GM19455 (cell line): ENCODE measurements around the gene SCAMP2.
A peak's percentile ranks its signal among the peaks of the same experiment; 100 is the strongest.

Source experiments
- ATAC-seq: cut with Tn5 transposase; IDR thresholded peaks from one replicate; pipeline ENCODE4 v1.9.1; 2021; ENCODE audit not compliant: unreplicated experiment

Gene SCAMP2

DNA sequence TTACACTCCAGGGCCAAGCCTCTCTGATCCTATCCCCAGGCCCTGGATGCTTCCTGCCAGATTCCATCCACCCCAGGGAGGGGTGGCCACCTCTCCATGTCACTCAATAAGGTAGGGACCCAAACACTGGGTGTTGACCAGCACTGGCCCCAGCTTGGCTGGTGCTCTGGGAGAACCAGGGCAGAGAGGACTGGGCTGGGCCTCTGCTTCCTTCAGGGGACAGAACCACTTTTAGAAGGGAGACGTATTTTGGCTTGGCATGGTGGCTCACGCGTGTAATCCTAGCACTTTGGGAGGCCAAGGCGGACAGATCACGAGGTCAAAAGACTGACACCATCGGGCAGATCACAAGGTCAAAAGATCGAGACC is 51.4 kb downstream of the SCAMP2 start:
- no peak for ATAC-seq

DNA sequence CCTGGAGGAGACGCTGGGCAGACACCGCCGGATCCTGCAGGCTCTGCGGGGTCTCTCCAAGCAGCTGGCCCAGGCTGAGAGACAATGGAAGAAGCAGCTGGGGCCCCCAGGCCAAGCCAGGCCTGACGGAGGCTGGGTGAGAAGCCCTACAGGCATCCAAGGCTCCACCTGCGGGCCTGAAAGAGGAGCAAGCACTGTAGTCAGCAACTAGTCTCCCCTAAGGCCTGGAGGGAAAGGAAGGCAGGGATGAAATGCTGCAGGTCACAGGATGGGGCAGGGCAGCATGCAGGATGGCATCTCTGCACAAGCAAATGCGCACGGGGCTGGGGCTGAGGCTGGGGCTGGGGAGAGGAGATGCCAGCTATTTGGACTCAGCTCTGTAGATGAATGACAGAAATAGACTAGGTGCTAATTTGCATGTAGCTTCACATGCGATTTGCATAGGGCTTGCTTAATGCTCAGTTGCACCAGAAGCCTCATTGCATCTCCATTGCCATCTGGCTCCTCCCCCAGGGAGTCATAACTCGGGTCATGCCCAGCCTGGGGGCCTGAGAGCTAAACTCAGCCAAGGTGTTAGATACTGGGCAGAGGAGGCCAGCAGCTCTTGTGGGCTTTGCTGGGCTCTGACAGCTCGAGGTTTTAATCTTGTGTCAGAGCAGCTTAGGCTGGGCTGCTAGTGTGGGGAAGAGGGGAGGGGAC is 51.9 kb downstream of the SCAMP2 start:
- ATAC-seq = no peak

DNA sequence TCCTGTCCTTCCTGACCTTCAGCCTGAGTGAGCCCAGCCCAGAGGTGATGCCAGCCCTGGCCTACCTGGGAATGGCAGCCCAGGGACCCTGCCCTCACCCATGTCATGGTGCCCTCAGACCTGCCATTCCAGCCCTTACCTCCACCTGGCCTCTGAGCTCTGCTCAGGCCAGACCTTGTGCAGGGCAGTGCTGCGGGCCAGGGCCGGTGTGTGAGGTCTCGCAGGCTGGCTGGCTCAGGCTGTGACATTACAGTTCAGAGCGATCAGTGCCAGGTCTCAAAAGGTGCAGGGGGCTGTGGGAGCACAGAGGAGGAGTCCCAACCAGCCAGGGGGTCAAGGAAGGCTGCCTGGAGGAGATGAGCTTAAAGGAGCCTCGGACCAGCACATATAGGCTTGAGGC is 53.1 kb downstream of the SCAMP2 start:
- ATAC-seq = no peak

DNA sequence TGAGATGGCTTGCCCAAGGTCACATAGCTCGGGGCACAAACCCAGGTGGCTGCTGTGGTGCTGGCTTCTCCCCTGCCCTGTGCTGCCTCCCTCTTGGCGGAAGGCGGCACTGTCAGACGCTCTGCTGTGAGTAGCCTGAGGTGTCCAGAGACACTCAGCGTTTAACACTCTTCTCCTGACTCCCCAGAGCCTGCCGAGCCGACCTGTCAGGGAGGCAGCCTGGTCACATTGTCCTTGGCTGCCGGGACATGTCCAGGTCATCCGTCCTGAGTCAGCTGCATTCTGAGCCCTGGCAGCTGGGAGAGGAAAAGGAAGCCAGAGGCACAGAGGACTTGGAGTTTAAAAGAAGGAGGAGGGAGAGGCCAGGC is 55.8 kb downstream of the SCAMP2 start:
- no peak for ATAC-seq

DNA sequence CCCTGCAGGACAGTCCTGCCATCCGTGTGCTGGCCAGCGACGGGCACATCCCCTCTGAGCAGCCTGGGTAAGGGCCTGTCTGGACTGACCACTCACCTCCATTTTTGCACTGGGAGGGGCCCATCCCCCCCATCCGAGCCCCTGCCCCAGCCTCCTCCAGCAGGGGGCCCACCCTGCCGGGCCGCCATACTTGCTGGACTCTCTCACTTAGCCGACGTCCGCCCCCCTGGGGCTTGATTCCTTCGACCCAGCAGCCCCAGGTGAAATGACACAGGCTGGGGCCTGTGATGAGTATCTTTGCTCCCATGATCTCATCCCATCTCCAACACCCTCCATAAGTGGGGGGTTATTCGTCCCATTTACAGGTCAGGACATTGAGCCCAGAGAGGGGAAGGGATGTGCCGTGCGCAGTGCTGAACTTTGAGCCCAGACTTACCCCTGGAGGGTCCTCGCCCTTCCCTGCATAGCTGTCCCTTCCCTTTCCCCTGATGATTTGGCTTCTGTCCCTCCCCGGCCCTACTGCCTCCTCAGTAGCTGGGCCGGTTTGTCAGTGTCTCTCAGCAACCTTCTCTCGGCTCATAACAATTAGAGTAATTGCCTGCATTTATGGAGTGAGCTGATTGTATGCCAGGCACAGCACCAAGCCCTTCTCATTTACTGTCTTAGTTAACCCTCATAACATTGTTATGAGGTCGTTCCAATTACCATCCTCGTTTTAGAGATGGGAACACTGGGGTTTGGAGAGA is 56.4 kb downstream of the SCAMP2 start:
- ATAC-seq = no peak

DNA sequence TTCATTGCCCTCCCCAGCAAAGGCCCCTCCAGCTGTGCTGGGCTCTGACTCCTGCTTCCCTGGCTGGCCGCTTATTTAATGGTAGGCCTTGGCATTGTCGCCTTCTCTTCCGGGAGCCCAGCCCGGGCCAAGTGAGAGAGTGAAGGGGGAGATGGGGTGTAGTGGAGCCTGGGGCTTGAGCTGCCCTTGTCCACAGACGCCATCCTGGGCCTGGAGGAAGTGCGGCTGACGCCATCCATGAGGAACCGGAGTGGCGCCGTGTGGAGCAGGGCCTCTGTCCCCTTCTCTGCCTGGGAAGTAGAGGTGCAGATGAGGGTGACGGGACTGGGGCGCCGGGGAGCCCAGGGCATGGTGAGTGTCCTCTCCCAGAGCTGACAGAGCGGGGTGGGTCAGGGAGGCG is 57.2 kb downstream of the SCAMP2 start:
- no peak for ATAC-seq

DNA sequence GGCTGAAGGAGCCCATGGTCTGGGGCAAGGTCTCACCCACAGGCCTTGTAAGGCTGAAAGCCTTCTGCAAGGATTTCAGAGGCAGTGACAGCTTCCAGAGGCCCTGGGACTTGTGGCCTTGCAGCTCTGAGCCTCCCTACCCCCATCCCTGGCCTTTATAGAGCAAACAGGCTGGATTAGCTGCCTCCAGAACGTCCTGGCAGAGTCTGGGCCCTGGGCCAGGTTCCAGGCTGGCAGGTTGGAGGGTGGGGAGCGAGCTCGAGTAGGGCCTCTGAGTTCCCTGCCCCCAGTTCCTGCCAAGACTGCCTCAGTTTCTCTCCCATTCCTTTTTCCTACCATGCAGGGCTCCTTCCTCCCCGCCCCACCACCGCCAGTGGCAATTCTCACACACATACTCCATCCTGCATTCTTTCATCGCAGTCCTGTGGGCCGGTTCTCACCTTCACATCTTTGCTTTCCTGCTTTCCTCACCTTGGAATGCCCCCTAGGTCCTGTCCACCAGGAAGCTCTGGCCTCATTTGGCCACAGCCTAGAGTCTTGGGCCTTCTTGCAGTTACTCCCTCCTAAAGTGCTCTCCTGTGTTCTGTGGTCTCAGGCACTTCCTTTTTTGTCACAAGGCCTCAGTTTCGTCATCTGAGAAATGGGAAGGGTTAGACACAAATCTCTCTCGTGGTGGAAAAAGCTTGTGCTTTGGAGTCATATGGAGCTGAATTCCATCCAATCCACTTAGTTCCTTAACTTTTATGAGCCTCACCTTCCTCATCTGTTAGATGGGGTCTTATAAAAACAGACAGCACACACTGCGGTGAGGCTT is 57.8 kb downstream of the SCAMP2 start:
- ATAC-seq = no peak

DNA sequence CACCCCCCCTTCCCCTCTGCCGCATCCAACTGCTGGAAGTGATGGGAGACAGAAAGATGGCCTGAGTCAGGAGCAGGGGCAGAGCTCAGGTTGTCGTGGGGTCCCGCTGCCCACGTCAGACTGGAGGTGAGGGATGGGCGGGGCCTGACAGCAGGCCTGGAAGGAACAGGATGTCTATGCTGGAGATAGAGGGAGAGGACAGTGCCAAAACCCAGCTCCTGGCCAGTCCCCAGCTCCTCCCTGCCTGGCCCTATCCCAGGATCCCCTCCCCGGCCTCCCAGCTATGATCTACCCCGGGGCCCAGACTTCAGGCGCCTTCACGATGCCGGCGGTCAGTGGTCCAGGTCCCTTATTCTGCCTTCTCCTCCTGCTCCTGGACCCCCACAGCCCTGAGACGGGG is 60.6 kb downstream of the SCAMP2 start, which contains the start of gene LMAN1L:
TSS of gene LMAN1L (plus strand) at position 303 of the 400 bp plus-strand sequence. CDS start at position 323, 20 bp downstream.
- ATAC-seq = no peak

DNA sequence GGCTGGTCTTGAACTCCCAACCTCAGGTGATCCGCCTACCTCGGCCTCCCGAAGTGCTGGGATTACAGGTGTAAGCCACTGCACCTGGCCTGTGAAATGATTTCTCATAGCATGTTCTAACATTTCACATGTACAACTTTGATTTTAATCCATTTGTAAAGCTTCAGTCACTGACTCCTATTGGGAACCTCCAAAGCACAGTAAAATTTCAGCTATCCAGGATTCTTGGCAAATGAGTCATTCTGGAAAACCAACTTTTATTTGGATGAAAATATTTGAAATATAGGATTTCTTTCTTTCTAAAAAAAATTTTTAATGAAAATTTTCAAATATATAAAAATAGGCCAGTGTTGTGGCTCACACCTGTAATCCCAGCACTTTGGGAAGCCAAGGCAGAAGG is 63.2 kb downstream of the SCAMP2 start:
- no peak for ATAC-seq

DNA sequence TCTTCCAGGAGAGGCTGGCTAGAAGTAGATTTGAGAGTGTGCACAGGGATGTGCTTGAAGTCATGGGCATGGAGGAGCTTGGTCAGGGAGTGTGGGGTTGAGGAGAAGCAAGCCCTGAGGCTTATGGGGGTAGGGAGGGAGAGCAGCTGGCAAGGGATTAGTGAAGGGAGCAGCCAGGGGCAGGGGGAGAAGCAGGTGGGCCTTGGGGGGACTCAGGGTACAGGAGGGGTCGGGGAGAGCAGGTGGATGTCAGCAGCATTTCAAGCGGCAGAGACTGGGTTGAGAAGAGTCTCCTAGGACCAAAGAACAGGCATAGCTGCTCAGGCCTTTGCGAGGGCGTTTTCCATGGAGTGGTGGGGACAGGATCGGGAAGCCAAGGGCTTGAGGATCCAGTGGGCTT is 63.9 kb downstream of the SCAMP2 start:
- ATAC-seq = no peak

DNA sequence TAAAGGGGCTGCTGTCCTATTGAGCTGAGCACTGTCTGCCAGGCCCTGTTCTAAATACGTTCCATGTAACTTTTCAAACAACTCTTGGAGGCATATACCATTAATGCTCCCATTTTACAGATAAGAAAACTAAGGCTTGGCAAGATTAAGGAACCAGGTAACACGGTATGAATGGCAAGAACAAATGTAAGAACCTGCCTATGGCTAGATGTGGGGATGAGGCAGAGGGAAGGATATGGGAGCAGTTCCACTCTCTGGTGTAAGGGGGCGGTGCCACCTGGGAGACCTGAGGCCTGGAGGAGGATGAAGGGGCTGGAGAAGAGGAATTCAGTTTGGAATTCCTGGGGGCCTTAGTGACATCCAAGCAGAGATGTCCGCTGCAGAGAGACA is 64.3 kb downstream of the SCAMP2 start:
- no peak for ATAC-seq

DNA sequence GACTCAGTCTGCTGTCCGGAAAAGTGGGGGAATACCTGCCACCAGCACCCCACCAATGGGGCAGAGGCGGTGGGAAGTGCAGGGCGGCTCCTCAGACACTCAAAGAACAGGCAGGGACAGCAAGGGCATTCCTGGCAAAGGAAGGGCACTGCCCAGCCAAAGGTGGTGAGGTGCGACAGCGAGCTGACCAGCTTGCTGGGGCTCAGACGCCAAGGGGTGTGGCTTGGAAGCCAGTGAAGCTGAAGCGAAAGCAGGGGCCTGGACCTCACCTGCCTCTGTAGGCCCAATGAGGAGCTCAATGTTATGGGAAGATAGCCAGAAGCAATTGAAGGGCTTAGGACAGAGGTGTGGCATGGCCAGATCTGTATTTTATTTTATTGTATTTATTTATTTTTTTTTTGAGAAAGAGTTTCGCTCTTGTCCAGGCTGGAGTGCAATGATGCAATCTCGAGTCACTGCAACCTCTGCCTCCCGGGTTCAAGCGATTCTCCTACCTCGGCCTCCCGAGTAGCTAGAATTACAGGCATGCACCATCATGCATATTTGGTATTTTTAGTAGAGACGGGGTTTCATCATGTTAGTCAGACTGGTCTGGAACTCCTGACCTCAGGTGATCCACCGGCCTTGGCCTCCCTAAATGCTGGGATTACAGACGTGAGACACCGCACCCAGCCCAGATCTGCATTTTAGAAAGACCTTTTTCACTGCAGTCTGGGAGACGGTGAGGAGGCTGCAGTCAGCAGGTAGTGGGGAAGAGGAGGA is 64.9 kb downstream of the SCAMP2 start:
- ATAC-seq = no peak

DNA sequence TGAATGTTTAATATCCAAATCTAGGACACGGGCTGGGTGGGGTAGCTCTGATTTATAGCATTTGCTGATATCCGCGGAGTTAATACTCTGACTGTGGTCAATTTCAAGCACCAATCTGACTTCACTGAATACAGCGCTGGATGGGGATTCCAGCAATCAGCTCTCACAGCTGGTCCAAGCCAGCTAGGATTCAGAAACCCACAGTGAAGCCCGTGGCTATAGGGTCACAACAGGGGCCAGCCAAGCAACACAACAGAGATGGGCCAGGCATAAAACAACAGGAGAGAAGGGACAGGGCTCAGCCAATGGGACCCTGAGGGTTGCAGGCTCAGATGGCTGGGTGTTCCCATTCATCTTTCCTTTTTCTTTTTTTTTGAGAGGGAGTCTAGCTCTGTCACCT is 65.9 kb downstream of the SCAMP2 start:
- no peak for ATAC-seq

DNA sequence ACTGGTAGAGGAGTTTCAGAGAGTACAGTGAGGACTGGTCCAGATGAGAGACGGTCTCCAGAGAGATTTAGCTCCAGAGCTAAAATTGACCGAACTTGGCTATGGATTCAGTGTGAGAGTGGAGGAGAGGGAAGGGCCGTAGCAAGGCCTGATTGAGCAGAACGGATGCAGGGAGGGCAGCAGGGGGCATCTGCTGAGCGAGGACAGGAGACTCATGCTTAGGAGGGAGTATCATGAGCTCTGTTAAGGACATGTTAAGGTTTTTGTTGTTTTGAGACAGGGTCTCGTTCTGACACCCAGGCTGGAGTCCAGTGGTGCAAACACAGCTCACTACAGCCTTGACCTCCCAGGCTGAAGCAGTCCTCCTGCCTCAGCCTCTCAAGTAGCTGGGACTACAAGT is 68.2 kb downstream of the SCAMP2 start:
- no peak for ATAC-seq

DNA sequence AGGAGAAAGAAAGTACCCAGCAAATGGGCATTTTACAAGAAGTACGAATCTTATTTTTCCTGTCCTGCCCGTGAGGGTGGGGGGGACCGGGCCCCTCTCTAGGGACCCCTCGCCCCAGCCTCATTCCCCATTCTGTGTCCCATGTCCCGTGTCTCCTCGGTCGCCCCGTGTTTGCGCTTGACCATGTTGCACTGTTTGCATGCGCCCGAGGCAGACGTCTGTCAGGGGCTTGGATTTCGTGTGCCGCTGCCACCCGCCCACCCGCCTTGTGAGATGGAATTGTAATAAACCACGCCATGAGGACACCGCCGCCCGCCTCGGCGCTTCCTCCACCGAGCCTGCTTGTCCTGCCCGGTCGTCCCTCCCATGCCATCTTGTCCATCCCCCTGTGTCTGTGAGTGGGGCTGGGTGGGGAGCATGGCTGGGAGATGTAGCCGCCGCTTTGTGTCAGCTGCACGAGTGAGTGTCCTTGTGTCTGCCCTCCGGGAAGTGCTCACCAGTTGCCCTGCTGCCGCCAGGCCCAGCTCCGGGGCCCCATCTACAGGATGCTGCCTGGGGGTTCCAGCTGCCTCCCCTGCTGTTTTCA is 70.2 kb downstream of the SCAMP2 start:
- no peak for ATAC-seq

DNA sequence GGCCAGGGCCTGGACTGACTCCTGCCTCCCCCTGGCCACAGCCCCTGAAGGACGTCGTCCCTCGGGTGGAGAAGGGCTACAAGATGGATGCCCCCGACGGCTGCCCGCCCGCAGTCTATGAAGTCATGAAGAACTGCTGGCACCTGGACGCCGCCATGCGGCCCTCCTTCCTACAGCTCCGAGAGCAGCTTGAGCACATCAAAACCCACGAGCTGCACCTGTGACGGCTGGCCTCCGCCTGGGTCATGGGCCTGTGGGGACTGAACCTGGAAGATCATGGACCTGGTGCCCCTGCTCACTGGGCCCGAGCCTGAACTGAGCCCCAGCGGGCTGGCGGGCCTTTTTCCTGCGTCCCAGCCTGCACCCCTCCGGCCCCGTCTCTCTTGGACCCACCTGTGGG is 70.9 kb downstream of the SCAMP2 start:
- no peak for ATAC-seq

DNA sequence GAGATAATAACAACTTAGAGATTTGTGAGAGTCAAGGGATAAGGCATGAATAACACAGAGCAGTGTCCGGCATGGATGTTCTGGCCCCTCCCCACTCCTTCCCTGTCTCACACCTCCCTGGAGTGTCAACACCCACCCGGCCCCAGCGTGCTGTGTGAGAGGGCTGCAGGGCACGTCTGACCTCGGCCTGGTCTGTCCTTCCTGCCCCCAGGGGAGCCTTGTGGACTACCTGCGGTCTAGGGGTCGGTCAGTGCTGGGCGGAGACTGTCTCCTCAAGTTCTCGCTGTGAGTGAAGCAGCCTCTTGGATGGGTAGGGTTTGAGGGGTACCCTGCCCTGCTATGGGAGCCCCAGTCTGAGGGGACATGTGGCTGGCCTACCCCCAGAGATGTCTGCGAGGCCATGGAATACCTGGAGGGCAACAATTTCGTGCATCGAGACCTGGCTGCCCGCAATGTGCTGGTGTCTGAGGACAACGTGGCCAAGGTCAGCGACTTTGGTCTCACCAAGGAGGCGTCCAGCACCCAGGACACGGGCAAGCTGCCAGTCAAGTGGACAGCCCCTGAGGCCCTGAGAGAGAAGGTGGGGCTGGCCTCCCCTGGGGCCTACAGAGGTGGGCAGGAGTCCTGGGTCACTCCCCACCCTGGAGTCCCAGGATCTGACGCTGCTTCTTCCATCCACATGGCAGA is 71.7 kb downstream of the SCAMP2 start:
- no peak for ATAC-seq

DNA sequence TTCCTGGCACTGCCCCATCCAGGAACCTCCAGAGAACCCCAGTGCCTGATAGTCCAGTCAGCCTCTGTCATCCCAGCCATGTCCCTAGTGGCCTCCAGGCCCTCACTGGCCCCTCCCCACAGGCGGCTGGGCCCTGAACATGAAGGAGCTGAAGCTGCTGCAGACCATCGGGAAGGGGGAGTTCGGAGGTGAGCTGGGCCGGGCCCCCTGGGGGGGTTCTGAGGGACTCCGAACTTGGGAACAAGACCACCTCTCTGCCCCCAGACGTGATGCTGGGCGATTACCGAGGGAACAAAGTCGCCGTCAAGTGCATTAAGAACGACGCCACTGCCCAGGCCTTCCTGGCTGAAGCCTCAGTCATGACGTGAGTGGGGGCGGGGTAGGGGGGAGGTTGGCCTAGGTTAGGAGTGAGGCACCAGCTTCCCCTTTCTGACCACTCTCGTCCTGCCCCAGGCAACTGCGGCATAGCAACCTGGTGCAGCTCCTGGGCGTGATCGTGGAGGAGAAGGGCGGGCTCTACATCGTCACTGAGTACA is 72.5 kb downstream of the SCAMP2 start:
- no peak for ATAC-seq

DNA sequence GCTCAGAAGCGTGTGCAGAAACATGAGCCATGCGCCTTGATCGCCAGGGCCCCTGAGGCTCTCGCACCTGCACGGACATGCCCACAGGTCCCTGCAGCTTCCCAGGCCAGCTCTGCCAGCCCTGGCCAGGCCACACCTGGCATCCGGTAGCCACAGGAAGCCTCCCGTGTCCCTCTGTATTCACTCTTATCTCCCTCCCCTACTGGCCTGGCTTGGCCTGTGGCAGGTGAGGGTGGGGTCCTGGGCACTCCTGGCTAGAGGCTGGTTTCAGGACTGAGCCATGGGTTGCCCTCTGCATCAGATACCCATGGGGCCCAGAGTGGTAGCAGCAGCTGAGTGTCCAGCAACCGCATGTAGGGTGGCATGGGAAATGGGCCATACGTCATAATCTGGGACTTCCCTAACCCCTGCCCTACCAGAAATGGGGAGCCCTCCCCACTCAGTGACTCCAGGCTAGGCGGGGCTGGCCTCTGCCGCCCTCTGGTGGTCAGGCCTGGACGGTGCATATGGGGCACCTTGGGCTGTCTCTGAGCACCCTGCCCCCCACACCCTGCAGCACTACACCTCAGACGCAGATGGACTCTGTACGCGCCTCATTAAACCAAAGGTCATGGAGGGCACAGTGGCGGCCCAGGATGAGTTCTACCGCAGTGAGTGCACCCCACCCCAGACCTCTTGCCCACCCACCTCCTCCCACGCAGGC is 73.2 kb downstream of the SCAMP2 start:
- peak; percentile 74 for ATAC-seq
